IgD-negative memory B cell (primary cell): ENCODE measurements around the gene PFKM. TPM values are rescaled to one million over a fixed set of nuclear protein-coding genes. Genes with fewer than 3 reads are reported as not detected.

Experiments
- H3K27ac Mint-ChIP-seq, 3 donors: one replicate each; pipeline ENCODE4 v1.8.0; 2020 to 2022; ENCODE audit warnings: mild to moderate bottlenecking in 3 of 3, mixed read lengths in 3 of 3, moderate library complexity in 1 of 3
- H3K27me3 Mint-ChIP-seq: one replicate; pipeline ENCODE4 v1.8.0; 2021; ENCODE audit warnings: mixed read lengths
- H3K36me3 Mint-ChIP-seq: one replicate; pipeline ENCODE4 v1.8.0; 2020; ENCODE audit warnings: mild to moderate bottlenecking, mixed read lengths
- H3K4me1 Mint-ChIP-seq, 3 donors: one replicate each; pipeline ENCODE4 v1.8.0; 2020 to 2022; ENCODE audit warnings: mixed read lengths in 3 of 3, mild to moderate bottlenecking in 1 of 3
- H3K4me3 Mint-ChIP-seq, 4 donors: one replicate each; pipeline ENCODE4 v1.8.0; 2020 to 2022; ENCODE audit warnings: mild to moderate bottlenecking in 4 of 4, mixed read lengths in 4 of 4, moderate library complexity in 3 of 4
- H3K9me3 Mint-ChIP-seq, 3 donors: one replicate each; pipeline ENCODE4 v1.8.0; 2020 to 2021; ENCODE audit warnings: mixed read lengths in 3 of 3, mild to moderate bottlenecking in 1 of 3
- polyA plus RNA-seq: library from polyadenylated mRNA; unstranded; fragments of 300-500 nt; fragmentation: Illumina TruSeq; gene quantifications from one replicate; pipeline ENCODE4 v1.2.3, GENCODE V29; 2021

The PFKM gene
- polyA plus RNA-seq, 1 donor from 2014 or later = 7.5 TPM

DNA sequence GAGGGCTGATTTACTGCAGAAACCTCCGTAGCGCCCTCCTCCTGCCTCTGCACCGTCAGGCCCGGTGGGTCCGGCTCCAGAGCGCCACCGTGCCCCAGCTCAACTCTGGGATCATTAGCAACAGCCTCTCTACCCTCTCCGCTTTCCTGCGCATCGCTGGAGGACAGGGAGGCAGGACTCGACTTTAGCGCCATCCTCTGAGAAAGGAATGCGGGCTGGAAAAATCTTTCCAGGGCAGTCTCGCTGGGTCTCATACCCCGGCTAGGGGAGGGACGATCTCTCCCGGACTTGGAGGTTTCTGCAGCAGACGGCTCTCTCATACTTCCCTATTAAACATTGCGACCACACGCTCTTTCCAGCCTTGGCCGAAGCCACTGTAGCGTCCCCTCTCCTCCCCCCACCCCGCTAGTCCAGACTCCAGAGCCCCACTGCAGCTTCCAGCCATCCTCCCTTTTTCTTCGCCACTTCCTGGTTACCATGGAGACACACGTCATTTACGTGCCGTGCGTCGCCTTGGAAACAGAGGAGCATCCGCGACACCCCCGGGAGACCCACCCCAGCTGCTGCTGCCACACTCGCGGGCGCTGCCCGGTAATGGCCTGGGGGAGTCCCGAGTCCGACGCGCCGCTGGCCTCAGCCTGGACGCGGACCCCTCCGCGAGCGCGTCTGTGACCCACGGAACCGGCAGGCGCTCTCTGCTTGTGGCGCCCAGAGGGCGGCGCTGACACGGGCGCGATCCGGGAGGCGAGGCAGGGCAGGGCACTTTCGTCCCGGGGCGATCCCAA lies 64.1 kb downstream of the PFKM start, which contains the start of gene CCDC184:
TSS of gene CCDC184 (plus strand) at position 554 of the 785 bp plus-strand sequence. CDS start 479 bp downstream, outside the sequence.
- peak within 1 kb of the TSS; percentile 81 to 95 (median 89) for H3K27ac Mint-ChIP-seq
- no peaks in the 10 kb centered on the region for H3K9me3 Mint-ChIP-seq
- peaks cover 1% of the 10 kb centered on the region for H3K36me3 Mint-ChIP-seq
- peak within 1 kb of the TSS; percentile 92 to 99 (median 96) for H3K4me3 Mint-ChIP-seq
- H3K27me3 Mint-ChIP-seq = peaks cover 28% of the 10 kb centered on the region
- peaks cover 11 to 20% (median 12%) of the 10 kb centered on the region in 3 donors for H3K4me1 Mint-ChIP-seq

DNA sequence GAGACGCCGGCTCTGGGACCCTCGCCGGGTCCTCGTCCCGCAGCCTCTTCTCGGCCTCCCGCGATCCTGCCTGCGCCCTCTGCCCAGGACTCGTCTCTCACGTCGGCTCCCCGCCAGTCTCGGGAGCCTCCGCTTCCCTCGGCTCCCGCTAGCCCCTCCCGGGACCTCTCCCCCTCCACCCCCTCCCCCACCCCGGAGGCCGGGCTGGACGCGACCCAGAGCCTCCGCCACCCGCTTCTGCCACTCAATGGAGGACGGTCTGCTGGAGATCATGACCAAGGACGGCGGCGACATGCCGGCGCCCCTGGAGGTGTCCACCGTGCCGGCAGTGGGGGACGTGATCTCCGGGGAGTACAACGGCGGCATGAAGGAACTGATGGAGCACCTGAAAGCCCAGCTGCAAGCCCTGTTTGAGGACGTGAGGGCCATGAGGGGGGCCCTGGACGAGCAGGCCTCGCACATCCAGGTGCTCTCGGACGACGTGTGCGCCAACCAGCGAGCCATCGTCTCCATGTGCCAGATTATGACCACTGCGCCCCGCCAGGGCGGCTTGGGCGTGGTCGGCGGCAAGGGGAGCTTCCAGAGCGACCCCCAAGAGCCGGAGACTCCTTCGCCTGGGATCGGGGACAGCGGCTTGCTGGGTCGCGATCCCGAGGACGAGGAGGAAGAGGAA lies 64.8 kb downstream of the PFKM start:
- H3K27ac Mint-ChIP-seq = peak overlapping the region in 2 of 3 donors; percentile 66 to 83
- peak overlapping the region; percentile 92 to 99 (median 96) for H3K4me3 Mint-ChIP-seq
- H3K27me3 Mint-ChIP-seq = peaks cover 25% of the 10 kb centered on the region
- H3K36me3 Mint-ChIP-seq = peaks cover 1% of the 10 kb centered on the region
- peaks cover 11 to 20% (median 12%) of the 10 kb centered on the region in 3 donors for H3K4me1 Mint-ChIP-seq
- no peaks in the 10 kb centered on the region for H3K9me3 Mint-ChIP-seq

DNA sequence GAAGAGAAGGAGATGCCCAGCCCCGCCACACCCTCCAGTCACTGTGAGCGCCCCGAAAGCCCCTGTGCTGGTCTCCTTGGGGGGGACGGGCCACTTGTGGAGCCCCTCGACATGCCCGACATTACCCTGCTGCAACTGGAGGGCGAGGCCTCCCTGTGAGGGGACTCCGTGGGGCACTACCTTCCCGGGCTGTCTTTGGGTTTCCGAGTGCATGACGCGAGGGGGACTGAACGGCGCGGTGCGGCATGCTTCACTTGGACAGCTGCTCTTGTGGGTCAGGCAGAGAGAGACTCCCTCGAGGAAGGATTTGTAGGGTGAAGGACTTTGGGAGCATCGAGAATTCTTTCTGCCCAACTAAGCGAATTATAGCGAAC lies 65.4 kb downstream of the PFKM start:
- peaks cover 11 to 20% (median 12%) of the 10 kb centered on the region in 3 donors for H3K4me1 Mint-ChIP-seq
- H3K36me3 Mint-ChIP-seq = no peaks in the 10 kb centered on the region
- peaks cover 25% of the 10 kb centered on the region for H3K27me3 Mint-ChIP-seq
- H3K27ac Mint-ChIP-seq = peak overlapping the region in 1 of 3 donors; percentile 66
- H3K9me3 Mint-ChIP-seq = no peaks in the 10 kb centered on the region
- peak overlapping the region in 3 of 4 donors; percentile 68 to 90 (median 83) for H3K4me3 Mint-ChIP-seq

DNA sequence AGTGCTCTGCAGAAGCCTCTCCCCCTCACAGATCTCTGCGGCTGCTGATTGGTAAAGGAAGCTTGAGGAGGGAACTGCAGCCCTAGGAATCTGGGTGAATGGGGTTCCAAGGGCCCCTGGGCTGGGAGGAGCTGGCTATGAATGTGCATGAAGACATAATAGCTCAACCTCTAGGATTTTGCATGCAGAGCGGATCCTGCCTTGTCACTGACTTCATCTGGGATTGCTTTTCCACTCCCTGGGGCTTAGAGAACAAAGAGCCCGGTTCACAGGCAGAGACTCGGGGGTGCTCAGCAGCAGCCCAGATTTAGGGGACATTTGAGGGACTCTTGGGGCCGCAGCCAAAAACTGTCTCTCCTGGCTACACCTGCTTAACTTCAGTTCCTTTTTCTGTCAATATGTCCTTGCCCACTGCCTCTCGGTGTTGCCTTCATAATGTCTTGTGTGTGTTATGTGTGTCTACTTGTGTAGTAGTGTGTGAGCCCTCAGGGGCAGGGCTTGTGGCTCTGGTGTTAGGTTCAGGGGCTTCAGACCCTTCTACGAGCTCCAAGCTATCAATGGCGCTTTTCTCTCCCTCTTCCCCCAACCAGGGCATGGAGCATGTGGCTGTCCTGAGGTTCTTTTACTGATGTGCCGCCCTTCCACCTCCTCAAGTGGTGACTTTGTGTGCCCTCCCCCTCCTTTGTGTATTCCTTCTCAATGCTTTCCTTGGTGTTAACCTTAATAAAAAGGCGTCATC lies 66.2 kb downstream of the PFKM start:
- H3K27ac Mint-ChIP-seq = peak overlapping the region in 2 of 3 donors; percentile 66 to 85
- no peaks in the 10 kb centered on the region for H3K9me3 Mint-ChIP-seq
- H3K4me1 Mint-ChIP-seq = peaks cover 11 to 20% (median 12%) of the 10 kb centered on the region in 3 donors
- H3K4me3 Mint-ChIP-seq = peak overlapping the region; percentile 47 to 90 (median 82)
- H3K36me3 Mint-ChIP-seq = no peaks in the 10 kb centered on the region
- H3K27me3 Mint-ChIP-seq = peaks cover 22% of the 10 kb centered on the region

DNA sequence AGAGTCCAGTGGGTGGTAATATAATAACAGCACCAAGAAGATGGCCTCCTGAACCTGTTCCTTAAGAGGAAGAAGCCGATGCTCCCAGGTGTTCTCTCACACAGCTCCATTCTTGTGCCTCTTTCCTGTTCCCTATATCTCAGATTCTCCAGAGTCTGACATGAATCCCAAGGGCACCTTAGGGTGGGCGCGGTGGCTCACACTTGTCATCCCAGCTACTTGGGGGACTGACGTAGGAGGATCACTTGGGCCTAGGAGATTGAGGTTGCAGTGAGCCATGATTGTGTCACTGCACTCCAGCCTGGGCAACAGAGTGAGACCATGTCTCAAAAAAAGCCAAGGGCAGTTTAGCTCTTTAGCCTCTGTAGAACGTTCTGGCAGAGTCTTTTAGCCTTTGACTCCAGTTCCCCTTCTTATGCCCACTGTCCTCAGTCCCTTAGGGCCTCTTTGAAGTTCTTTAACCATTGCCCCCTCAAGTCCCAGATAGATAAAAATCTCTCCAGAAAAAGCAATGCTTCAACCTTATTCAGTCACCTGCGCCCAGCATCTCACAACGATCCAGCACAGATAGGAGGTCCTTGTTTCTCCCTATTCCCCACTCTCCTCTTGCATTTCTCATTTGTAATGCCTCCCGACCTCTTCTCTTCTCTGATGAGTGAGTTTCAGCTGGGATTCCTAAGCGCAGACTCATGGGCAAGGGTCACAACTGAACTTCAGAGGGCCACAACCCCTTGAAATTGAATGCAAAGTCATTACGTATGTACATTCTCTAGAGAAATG lies 68.9 kb downstream of the PFKM start:
- H3K9me3 Mint-ChIP-seq = no peaks in the 10 kb centered on the region

DNA sequence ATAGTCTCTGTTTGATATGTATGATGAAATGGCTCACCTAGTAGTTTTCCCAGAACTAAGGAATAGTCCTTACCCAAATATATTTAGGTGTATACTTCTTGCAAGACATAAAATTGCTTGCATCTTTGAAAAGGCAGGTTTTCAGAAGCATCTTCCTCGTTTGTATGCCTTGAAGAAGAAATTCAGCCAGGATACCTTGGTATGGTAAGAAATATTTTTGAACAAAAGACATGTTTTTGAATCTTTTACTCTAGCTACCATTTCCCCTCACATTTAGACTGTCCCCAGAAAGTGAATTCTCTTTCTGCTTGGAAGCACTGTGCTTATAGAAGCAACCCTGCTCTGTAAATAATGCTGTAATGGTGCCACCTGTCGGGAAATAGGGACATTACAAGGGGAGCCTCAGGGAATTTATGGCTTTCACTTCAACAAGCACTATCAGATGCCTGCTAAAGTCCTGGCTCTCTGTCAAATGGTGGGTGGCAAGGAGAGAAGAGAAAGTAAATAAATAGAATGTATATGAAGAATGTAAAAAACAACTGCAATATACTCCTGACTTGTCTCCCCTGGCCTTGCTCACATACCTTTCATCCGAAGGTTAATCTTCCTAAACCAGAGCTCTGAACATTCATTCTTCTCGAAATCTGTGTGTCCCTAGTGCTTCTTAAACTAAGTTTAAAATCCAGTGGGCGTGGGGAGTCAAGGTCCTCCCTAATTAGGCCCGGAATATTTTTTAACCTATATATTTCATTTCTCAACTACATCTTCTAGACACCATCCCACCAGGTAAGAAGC lies 70.4 kb downstream of the PFKM start:
- Mint-ChIP-seq H3K27ac (no peak overlapping the region), H3K36me3 (no peaks in the 10 kb centered on the region), H3K4me3 (no peak overlapping the region), H3K9me3 (no peaks in the 10 kb centered on the region), H3K27me3 (peaks cover 13% of the 10 kb centered on the region), H3K4me1 (peaks cover 3 to 8% (median 6%) of the 10 kb centered on the region in 3 donors)

More for the DNA sequence above, 68.9 kb downstream of the PFKM start:
- Mint-ChIP-seq H3K4me3 (no peak overlapping the region), H3K27ac (no peak overlapping the region), H3K36me3 (no peaks in the 10 kb centered on the region), H3K27me3 (peaks cover 21% of the 10 kb centered on the region), H3K4me1 (peaks cover 7 to 9% (median 7%) of the 10 kb centered on the region in 3 donors)

DNA sequence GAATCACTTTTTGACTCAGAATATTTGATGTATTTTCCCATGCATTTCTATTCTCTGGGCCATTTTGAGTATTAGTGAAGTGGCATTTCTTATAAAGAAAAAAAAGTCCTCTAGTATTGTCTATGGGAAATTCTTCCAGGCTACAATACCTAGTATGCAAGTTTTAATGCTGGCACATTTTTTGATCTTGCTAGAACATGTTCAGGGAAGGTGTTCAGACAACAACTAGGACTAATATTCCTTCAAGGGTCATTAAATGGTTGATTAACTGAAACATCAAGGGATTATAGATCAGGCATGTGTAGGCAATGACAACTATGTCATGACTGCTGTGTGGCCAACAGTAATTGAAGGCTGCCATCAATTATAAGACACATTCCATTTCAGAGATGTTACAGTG lies 71.9 kb downstream of the PFKM start:
- Mint-ChIP-seq H3K36me3 (no peaks in the 10 kb centered on the region), H3K4me3 (no peak overlapping the region), H3K27ac (no peak overlapping the region), H3K4me1 (no peaks in the 10 kb centered on the region), H3K9me3 (no peaks in the 10 kb centered on the region), H3K27me3 (no peaks in the 10 kb centered on the region)

DNA sequence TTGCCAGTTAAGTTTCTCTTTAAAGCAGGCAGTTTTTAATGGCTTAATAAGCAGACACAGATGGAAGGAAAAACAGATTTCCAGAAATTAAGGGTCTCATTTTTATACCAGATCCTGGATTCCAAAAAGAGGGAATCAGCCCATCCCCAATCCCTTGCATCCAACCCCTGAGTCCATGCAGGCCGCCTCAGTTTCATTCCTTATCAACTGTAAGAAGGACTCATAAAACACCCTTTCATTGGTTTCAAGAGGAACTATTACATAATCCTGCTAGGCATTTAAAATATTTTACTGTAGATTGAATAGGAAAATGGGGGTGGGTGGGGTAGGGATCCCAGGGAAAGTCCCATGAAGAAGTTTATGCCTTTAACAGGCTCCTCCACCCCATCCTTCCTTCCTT lies 73.7 kb downstream of the PFKM start:
- Mint-ChIP-seq H3K27me3 (no peaks in the 10 kb centered on the region), H3K4me1 (peaks cover 0 to 6% (median 3%) of the 10 kb centered on the region in 3 donors), H3K36me3 (no peaks in the 10 kb centered on the region), H3K4me3 (peak overlapping the region in 1 of 4 donors; percentile 6), H3K9me3 (no peaks in the 10 kb centered on the region), H3K27ac (no peak overlapping the region)

DNA sequence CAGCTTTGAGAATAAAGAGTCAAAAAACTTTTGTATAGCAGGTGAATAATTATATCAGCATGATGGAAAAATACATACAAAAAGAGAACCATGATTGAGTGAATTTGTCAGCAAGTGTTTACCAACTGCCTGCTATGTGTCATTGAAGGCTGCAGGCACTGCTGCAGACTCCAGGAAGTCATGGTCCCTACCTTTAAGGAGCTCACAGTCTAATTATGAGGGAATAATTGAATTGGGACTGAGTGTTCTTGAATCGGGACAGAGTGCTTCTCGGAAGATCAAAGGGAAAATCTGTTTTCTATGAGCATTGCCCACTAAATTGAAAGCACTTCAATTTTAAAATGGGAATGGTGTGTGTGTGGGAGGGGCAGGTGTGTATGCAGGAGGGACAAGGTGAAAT lies 74.5 kb downstream of the PFKM start:
- Mint-ChIP-seq H3K27me3 (no peaks in the 10 kb centered on the region), H3K9me3 (no peaks in the 10 kb centered on the region), H3K4me1 (peaks cover 0 to 6% (median 3%) of the 10 kb centered on the region in 3 donors), H3K27ac (no peak overlapping the region), H3K4me3 (peak overlapping the region in 1 of 4 donors; percentile 43), H3K36me3 (no peaks in the 10 kb centered on the region)

DNA sequence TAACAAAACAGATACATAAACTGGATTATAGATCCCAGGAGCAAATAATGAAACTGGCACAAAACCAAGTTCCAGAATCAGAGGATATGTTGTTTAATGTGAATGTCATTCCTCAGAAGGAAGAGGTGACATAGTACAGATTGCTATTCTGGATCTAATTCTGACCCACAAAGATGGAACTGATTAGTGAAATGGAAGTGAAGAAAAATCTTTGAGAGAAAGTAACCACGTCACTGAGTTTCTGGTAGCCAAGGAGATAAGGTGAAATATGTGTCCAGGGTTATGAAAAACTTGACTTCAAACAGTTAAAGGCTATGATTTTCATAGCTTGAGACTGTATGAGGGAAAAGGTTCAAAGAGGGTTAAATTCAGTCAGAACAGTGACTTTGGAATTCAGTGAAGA lies 75.6 kb downstream of the PFKM start:
- H3K27ac Mint-ChIP-seq = no peak overlapping the region

More for the DNA sequence above, 75.6 kb downstream of the PFKM start:
- Mint-ChIP-seq H3K4me3 (peak overlapping the region in 1 of 4 donors; percentile 44), H3K36me3 (no peaks in the 10 kb centered on the region), H3K27me3 (no peaks in the 10 kb centered on the region), H3K9me3 (no peaks in the 10 kb centered on the region), H3K4me1 (peaks cover 4 to 16% (median 5%) of the 10 kb centered on the region in 3 donors)

Other genes with a start within 250 kb of the PFKM start
- gene VDR, start 214.4 kb upstream of the PFKM start, polyA plus RNA-seq = 0.61 TPM
- 41.4 TPM for gene TMEM106C, start 155.8 kb upstream of the PFKM start, polyA plus RNA-seq
- not detected for gene COL2A1, start 114.9 kb upstream of the PFKM start, polyA plus RNA-seq
- 12.6 TPM for gene SENP1, start 13.3 kb upstream of the PFKM start, polyA plus RNA-seq
- 59.9 TPM for gene ASB8, start 38.2 kb downstream of the PFKM start, polyA plus RNA-seq
- 0.31 TPM for gene CCDC184, start 64.3 kb downstream of the PFKM start, polyA plus RNA-seq
- gene OR10AD1, start 83.9 kb downstream of the PFKM start, polyA plus RNA-seq = not detected
- gene ZNF641, start 231.6 kb downstream of the PFKM start, polyA plus RNA-seq = 11.1 TPM